WTC11 (cell line): ENCODE results near the gene ASB3. TPM values are rescaled to one million over a fixed set of nuclear protein-coding genes. Genes with fewer than 3 reads are reported as not detected.
"Not testable (repeated sequence)": the region's sequence is repeated elsewhere in the genome, so short reads cannot be mapped to it uniquely, and the experiment has no call there.

Source experiments
- ATAC-seq: fragments of 200-7000 bp; cut with Tn5 transposase; 2 replicates; pipeline ENCODE4 v1.10.0; 2021; ENCODE audit warnings: mild to moderate bottlenecking, moderate library complexity
- CTCF ChIA-PET: fragments of 300-600 bp; sonication (Branson Sonifier 250); formaldehyde crosslinking; loops from one replicate; lab custom pipeline; 2021; ENCODE audit warnings: antibody characterized with exemption; lab: Charles Lee
- POLR2A ChIA-PET: fragments of 350-600 bp; sonication (Branson Sonifier 250); formaldehyde crosslinking; loops from one replicate; lab custom pipeline; 2021; ENCODE audit warnings: antibody characterized with exemption; lab: Charles Lee
- DNase-seq: peaks from one replicate; pipeline ENCODE4 v3.0.0; 2021; ENCODE audit warnings: low spot score
- H3K27ac Mint-ChIP-seq: 2 replicates; pipeline ENCODE4 v1.8.0; 2021; ENCODE audit warnings: mixed read lengths
- H3K27me3 Mint-ChIP-seq: 2 replicates; pipeline ENCODE4 v1.8.0; 2021; ENCODE audit warnings: low read depth, mild to moderate bottlenecking, moderate library complexity, mixed read lengths
- H3K36me3 Mint-ChIP-seq: 2 replicates; pipeline ENCODE4 v1.8.0; 2021; ENCODE audit warnings: mixed read lengths
- H3K4me1 Mint-ChIP-seq: 2 replicates; pipeline ENCODE4 v1.8.0; 2022; ENCODE audit warnings: mixed read lengths
- H3K4me3 Mint-ChIP-seq: 2 replicates; pipeline ENCODE4 v1.8.0; 2021; ENCODE audit warnings: mild to moderate bottlenecking, moderate library complexity, mixed read lengths
- H3K9me3 Mint-ChIP-seq: 2 replicates; pipeline ENCODE4 v1.8.0; 2021; ENCODE audit warnings: mixed read lengths
- CBFB ChIP-seq: sonication (generic); formaldehyde crosslinking; IDR thresholded peaks from 2 replicates; pipeline ENCODE4 v1.8.1; 2022; ENCODE audit warnings: mild to moderate bottlenecking, low read depth, missing genetic modification reagents
- ELF4 ChIP-seq: sonication (generic); formaldehyde crosslinking; IDR thresholded peaks from 2 replicates; pipeline ENCODE4 v1.8.1; 2022; ENCODE audit warnings: low read depth, mild to moderate bottlenecking, moderate library complexity, missing genetic modification reagents
- GTF2I ChIP-seq: fragments of 250-450 bp; sonication (Bioruptor Pico); conservative IDR thresholded peaks from 2 replicates; pipeline ENCODE4 v1.4.0; 2021; ENCODE audit warnings: mild to moderate bottlenecking
- NR2C2 ChIP-seq: sonication (generic); formaldehyde crosslinking; IDR thresholded peaks from 2 replicates; pipeline ENCODE4 v1.8.0; 2022; ENCODE audit warnings: mild to moderate bottlenecking, missing genetic modification reagents
- TEAD1 ChIP-seq: sonication (generic); formaldehyde crosslinking; IDR thresholded peaks from 2 replicates; pipeline ENCODE4 v1.8.0; 2022; ENCODE audit warnings: mild to moderate bottlenecking, missing genetic modification reagents
- TEAD4 ChIP-seq: sonication (generic); formaldehyde crosslinking; IDR thresholded peaks from 2 replicates; pipeline ENCODE4 v1.8.0; 2022; ENCODE audit warnings: mild to moderate bottlenecking, missing genetic modification reagents
- ZBTB21 ChIP-seq: sonication (generic); formaldehyde crosslinking; IDR thresholded peaks from 2 replicates; pipeline ENCODE4 v1.8.1; 2023; ENCODE audit warnings: mild to moderate bottlenecking, missing genetic modification reagents, borderline replicate concordance
- ZNF219 ChIP-seq: sonication (generic); formaldehyde crosslinking; IDR thresholded peaks from 2 replicates; pipeline ENCODE4 v1.8.0; 2023; ENCODE audit warnings: missing genetic modification reagents, mild to moderate bottlenecking, borderline replicate concordance
- ZNF671 ChIP-seq: fragments of 250-450 bp; sonication (Bioruptor Pico); IDR thresholded peaks from 2 replicates; pipeline ENCODE4 v1.8.0; 2021; ENCODE audit warnings: mild to moderate bottlenecking
- total RNA-seq: library from RNA; stranded (reverse); gene quantifications from 3 replicates; pipeline ENCODE4 v1.2.3, GENCODE V29; 2021
- TF ChIP-seq, protein P1 (sequence below): sonication (generic); formaldehyde crosslinking; IDR thresholded peaks from 2 replicates; pipeline ENCODE4 v1.8.1; 2023; ENCODE audit warnings: mild to moderate bottlenecking, missing genetic modification reagents, moderate library complexity
- TF ChIP-seq, protein P2 (sequence below): sonication (generic); formaldehyde crosslinking; IDR thresholded peaks from 2 replicates; pipeline ENCODE4 v1.8.0; 2022; ENCODE audit warnings: mild to moderate bottlenecking, missing genetic modification reagents
- TF ChIP-seq, protein P3 (sequence below): fragments of 250-450 bp; sonication (Bioruptor Pico); IDR thresholded peaks from 2 replicates; pipeline ENCODE4 v2.1.2; 2022; ENCODE audit warnings: mild to moderate bottlenecking, moderate library complexity
- TF ChIP-seq, protein P4 (sequence below): sonication (generic); formaldehyde crosslinking; IDR thresholded peaks from 2 replicates; pipeline ENCODE4 v1.8.0; 2023; ENCODE audit warnings: missing genetic modification reagents, mild to moderate bottlenecking, borderline replicate concordance
- TF ChIP-seq, protein P5 (sequence below): sonication (generic); formaldehyde crosslinking; IDR thresholded peaks from 2 replicates; pipeline ENCODE4 v1.8.1; 2023; ENCODE audit warnings: mild to moderate bottlenecking, missing genetic modification reagents
- TF ChIP-seq, protein P6 (sequence below): sonication (generic); formaldehyde crosslinking; IDR thresholded peaks from 2 replicates; pipeline ENCODE4 v1.8.1; 2023; ENCODE audit warnings: mild to moderate bottlenecking, moderate library complexity, missing genetic modification reagents
- TF ChIP-seq, protein P7 (sequence below): sonication (generic); formaldehyde crosslinking; IDR thresholded peaks from 2 replicates; pipeline ENCODE4 v1.8.0; 2023; ENCODE audit warnings: mild to moderate bottlenecking, missing genetic modification reagents
- TF ChIP-seq, protein P8 (sequence below): fragments of 250-450 bp; sonication (Bioruptor Pico); IDR thresholded peaks from 2 replicates; pipeline ENCODE4 v1.9.0; 2021; ENCODE audit warnings: mild to moderate bottlenecking

Gene ASB3
- total RNA-seq, 1 experiment from 2014 or later: 30.2 TPM

DNA sequence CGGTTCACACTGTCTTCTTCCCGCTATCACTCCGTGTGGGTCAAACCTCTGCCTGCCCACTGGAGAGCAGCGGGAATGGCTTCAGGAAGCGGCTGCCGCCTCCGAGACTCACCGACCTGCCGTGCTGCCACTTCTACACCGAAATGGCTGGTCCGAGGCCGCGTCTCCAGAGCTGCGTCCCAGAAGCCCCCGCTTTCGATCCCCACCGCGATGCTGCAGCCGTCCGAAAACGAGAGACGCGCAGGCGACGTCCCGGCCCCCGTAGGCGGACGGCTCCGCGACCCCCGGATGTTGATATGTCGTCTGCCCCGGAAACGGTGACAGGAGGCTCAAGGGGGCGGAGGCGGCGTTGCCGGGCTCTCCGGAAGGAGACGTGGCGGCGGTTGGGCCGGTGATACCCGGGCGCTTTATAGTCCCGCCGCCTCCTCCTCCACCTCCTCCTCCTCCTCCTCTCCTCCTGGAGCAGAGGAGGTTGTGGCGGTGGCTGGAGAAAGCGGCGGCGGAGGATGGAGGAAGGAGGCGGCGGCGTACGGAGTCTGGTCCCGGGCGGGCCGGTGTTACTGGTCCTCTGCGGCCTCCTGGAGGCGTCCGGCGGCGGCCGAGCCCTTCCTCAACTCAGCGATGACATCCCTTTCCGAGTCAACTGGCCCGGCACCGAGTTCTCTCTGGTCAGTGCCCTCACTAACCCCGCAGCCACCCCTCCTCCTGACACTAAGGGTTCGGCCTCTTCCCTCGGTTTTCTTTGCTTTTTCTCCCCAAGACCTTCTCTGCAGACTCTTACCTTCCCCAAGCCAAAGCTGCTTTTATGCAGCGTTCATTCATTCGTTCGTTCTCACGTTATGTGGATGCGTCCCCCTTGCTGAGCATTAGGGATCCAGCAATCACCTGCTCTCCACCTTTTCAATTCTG is at the start of gene ASB3, which contains the start of gene ERLEC1 (continued):
- TF ChIP-seq CBFB (0 out of 2 replicates have a peak, but pooled peaks have one; percentile 45), TEAD4 (peak; percentile 77; the same call in 1 of the 2 replicates), GTF2I (CRISPR knock-in tag) (no peak), ZBTB21 (CRISPR knock-in tag) (no peak), ZNF671 (no peak), TEAD1 (CRISPR knock-in tag) (peak; percentile 74), ELF4 (no peak; the same call in 1 of the 2 replicates), NR2C2 (CRISPR knock-in tag) (peak; percentile 97), ZNF219 (CRISPR knock-in tag) (no peak)
- TF ChIP-seq, protein P1, sequence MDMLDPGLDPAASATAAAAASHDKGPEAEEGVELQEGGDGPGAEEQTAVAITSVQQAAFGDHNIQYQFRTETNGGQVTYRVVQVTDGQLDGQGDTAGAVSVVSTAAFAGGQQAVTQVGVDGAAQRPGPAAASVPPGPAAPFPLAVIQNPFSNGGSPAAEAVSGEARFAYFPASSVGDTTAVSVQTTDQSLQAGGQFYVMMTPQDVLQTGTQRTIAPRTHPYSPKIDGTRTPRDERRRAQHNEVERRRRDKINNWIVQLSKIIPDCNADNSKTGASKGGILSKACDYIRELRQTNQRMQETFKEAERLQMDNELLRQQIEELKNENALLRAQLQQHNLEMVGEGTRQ (CRISPR knock-in tag): no peak
- TF ChIP-seq, protein P2, sequence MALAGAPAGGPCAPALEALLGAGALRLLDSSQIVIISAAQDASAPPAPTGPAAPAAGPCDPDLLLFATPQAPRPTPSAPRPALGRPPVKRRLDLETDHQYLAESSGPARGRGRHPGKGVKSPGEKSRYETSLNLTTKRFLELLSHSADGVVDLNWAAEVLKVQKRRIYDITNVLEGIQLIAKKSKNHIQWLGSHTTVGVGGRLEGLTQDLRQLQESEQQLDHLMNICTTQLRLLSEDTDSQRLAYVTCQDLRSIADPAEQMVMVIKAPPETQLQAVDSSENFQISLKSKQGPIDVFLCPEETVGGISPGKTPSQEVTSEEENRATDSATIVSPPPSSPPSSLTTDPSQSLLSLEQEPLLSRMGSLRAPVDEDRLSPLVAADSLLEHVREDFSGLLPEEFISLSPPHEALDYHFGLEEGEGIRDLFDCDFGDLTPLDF (CRISPR knock-in tag): no peak
- TF ChIP-seq, protein P3, sequence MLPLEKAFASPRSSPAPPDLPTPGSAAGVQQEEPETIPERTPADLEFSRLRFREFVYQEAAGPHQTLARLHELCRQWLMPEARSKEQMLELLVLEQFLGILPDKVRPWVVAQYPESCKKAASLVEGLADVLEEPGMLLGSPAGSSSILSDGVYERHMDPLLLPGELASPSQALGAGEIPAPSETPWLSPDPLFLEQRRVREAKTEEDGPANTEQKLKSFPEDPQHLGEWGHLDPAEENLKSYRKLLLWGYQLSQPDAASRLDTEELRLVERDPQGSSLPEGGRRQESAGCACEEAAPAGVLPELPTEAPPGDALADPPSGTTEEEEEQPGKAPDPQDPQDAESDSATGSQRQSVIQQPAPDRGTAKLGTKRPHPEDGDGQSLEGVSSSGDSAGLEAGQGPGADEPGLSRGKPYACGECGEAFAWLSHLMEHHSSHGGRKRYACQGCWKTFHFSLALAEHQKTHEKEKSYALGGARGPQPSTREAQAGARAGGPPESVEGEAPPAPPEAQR: no peak
- TF ChIP-seq, protein P4, sequence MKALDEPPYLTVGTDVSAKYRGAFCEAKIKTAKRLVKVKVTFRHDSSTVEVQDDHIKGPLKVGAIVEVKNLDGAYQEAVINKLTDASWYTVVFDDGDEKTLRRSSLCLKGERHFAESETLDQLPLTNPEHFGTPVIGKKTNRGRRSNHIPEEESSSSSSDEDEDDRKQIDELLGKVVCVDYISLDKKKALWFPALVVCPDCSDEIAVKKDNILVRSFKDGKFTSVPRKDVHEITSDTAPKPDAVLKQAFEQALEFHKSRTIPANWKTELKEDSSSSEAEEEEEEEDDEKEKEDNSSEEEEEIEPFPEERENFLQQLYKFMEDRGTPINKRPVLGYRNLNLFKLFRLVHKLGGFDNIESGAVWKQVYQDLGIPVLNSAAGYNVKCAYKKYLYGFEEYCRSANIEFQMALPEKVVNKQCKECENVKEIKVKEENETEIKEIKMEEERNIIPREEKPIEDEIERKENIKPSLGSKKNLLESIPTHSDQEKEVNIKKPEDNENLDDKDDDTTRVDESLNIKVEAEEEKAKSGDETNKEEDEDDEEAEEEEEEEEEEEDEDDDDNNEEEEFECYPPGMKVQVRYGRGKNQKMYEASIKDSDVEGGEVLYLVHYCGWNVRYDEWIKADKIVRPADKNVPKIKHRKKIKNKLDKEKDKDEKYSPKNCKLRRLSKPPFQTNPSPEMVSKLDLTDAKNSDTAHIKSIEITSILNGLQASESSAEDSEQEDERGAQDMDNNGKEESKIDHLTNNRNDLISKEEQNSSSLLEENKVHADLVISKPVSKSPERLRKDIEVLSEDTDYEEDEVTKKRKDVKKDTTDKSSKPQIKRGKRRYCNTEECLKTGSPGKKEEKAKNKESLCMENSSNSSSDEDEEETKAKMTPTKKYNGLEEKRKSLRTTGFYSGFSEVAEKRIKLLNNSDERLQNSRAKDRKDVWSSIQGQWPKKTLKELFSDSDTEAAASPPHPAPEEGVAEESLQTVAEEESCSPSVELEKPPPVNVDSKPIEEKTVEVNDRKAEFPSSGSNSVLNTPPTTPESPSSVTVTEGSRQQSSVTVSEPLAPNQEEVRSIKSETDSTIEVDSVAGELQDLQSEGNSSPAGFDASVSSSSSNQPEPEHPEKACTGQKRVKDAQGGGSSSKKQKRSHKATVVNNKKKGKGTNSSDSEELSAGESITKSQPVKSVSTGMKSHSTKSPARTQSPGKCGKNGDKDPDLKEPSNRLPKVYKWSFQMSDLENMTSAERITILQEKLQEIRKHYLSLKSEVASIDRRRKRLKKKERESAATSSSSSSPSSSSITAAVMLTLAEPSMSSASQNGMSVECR: peak; percentile 72; the same call in 1 of the 2 replicates
- TF ChIP-seq, protein P5, sequence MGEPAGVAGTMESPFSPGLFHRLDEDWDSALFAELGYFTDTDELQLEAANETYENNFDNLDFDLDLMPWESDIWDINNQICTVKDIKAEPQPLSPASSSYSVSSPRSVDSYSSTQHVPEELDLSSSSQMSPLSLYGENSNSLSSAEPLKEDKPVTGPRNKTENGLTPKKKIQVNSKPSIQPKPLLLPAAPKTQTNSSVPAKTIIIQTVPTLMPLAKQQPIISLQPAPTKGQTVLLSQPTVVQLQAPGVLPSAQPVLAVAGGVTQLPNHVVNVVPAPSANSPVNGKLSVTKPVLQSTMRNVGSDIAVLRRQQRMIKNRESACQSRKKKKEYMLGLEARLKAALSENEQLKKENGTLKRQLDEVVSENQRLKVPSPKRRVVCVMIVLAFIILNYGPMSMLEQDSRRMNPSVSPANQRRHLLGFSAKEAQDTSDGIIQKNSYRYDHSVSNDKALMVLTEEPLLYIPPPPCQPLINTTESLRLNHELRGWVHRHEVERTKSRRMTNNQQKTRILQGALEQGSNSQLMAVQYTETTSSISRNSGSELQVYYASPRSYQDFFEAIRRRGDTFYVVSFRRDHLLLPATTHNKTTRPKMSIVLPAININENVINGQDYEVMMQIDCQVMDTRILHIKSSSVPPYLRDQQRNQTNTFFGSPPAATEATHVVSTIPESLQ: no peak
- TF ChIP-seq, protein P6, sequence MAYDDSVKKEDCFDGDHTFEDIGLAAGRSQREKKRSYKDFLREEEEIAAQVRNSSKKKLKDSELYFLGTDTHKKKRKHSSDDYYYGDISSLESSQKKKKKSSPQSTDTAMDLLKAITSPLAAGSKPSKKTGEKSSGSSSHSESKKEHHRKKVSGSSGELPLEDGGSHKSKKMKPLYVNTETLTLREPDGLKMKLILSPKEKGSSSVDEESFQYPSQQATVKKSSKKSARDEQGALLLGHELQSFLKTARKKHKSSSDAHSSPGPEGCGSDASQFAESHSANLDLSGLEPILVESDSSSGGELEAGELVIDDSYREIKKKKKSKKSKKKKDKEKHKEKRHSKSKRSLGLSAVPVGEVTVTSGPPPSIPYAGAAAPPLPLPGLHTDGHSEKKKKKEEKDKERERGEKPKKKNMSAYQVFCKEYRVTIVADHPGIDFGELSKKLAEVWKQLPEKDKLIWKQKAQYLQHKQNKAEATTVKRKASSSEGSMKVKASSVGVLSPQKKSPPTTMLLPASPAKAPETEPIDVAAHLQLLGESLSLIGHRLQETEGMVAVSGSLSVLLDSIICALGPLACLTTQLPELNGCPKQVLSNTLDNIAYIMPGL (CRISPR knock-in tag): peak; percentile 97
- TF ChIP-seq, protein P7, sequence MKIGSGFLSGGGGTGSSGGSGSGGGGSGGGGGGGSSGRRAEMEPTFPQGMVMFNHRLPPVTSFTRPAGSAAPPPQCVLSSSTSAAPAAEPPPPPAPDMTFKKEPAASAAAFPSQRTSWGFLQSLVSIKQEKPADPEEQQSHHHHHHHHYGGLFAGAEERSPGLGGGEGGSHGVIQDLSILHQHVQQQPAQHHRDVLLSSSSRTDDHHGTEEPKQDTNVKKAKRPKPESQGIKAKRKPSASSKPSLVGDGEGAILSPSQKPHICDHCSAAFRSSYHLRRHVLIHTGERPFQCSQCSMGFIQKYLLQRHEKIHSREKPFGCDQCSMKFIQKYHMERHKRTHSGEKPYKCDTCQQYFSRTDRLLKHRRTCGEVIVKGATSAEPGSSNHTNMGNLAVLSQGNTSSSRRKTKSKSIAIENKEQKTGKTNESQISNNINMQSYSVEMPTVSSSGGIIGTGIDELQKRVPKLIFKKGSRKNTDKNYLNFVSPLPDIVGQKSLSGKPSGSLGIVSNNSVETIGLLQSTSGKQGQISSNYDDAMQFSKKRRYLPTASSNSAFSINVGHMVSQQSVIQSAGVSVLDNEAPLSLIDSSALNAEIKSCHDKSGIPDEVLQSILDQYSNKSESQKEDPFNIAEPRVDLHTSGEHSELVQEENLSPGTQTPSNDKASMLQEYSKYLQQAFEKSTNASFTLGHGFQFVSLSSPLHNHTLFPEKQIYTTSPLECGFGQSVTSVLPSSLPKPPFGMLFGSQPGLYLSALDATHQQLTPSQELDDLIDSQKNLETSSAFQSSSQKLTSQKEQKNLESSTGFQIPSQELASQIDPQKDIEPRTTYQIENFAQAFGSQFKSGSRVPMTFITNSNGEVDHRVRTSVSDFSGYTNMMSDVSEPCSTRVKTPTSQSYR: no peak
- TF ChIP-seq, protein P8, sequence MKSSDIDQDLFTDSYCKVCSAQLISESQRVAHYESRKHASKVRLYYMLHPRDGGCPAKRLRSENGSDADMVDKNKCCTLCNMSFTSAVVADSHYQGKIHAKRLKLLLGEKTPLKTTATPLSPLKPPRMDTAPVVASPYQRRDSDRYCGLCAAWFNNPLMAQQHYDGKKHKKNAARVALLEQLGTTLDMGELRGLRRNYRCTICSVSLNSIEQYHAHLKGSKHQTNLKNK (CRISPR knock-in tag): no peak

DNA sequence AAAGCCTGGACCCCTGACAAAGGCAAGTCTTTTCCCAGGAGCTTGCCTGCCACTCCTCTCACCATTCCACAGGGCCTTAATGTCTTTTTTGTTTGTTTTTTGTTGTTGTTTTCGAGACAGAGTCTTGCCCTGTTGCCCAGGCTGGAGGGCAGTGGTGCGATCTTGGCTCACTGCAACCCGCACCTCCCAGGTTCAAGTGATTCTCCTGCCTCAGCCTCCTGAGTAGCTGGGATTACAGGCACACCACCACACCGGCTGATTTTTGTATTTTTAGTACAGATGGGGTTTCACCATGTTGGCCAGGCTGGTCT is 43.2 kb upstream of the ASB3 start:
- CTCF ChIA-PET, H3K27ac Mint-ChIP-seq, H3K27me3 Mint-ChIP-seq, H3K36me3 Mint-ChIP-seq, H3K4me3 Mint-ChIP-seq, ATAC-seq, POLR2A ChIA-PET, H3K9me3 Mint-ChIP-seq, DNase-seq: not testable (repeated sequence)
- peaks cover 42% of the 10 kb centered on the region for H3K4me1 Mint-ChIP-seq
